Mesendoderm (in vitro differentiated cells): ENCODE measurements around the gene RAB44.

ENCODE experiments used
- DNase-seq: peaks from one replicate; pipeline ENCODE4 v3.0.0; 2013
- H2AK5ac ChIP-seq: 2 replicates; pipeline ENCODE4 v1.6.1; 2013; ENCODE audit warnings: low read length, inconsistent platforms
- H2BK120ac ChIP-seq: 2 replicates; pipeline ENCODE4 v1.6.1; 2013; ENCODE audit warnings: low read depth, mild to moderate bottlenecking, low read length, moderate library complexity, mixed read lengths
- H2BK15ac ChIP-seq: replicated peaks from 2 replicates; pipeline ENCODE4 v1.6.1; 2013; ENCODE audit warnings: low read depth, mild to moderate bottlenecking, moderate library complexity
- H2BK5ac ChIP-seq: 2 replicates; pipeline ENCODE4 v1.6.1; 2013; ENCODE audit warnings: low read length, inconsistent platforms
- H3K18ac ChIP-seq: 2 replicates; pipeline ENCODE4 v1.6.1; 2013; ENCODE audit warnings: mild to moderate bottlenecking, low read length, mixed read lengths
- H3K23ac ChIP-seq: one replicate; pipeline ENCODE4 v1.6.1; 2013; ENCODE audit warnings: low read length
- H3K27ac ChIP-seq: 2 replicates; pipeline ENCODE4 v1.5.1; 2013; ENCODE audit warnings: low read depth, mild to moderate bottlenecking, inconsistent platforms, low read length, moderate library complexity
- H3K27me3 ChIP-seq: 2 replicates; pipeline ENCODE4 v1.6.1; 2013; ENCODE audit warnings: low read length, control low read depth, mild to moderate bottlenecking, inconsistent platforms; ENCODE audit not compliant: insufficient read depth, poor library complexity
- H3K36me3 ChIP-seq: 2 replicates; pipeline ENCODE4 v1.6.1; 2013; ENCODE audit warnings: low read length, inconsistent platforms; ENCODE audit not compliant: control insufficient read depth, insufficient read depth
- H3K4ac ChIP-seq: one replicate; pipeline ENCODE4 v1.6.1; 2013; ENCODE audit warnings: low read depth, mild to moderate bottlenecking, low read length, moderate library complexity
- H3K4me1 ChIP-seq: 2 replicates; pipeline ENCODE4 v1.6.1; 2013; ENCODE audit warnings: low read depth, low read length, inconsistent platforms; ENCODE audit not compliant: control insufficient read depth
- H3K4me2 ChIP-seq: 2 replicates; pipeline ENCODE4 v1.6.1; 2013; ENCODE audit warnings: low read length
- H3K4me3 ChIP-seq: 2 replicates; pipeline ENCODE4 v1.5.1; 2013; ENCODE audit warnings: mild to moderate bottlenecking, low read length
- H3K56ac ChIP-seq: one replicate; pipeline ENCODE4 v1.6.1; 2013; ENCODE audit warnings: low read length
- H3K79me1 ChIP-seq: 2 replicates; pipeline ENCODE4 v1.6.1; 2013; ENCODE audit warnings: low read length, inconsistent platforms
- H3K79me2 ChIP-seq: 2 replicates; pipeline ENCODE4 v1.6.1; 2013; ENCODE audit warnings: mild to moderate bottlenecking, low read length; ENCODE audit not compliant: control insufficient read depth, insufficient read depth
- H3K9ac ChIP-seq: 2 replicates; pipeline ENCODE4 v1.6.1; 2013; ENCODE audit warnings: low read length, inconsistent platforms
- H4K5ac ChIP-seq: one replicate; pipeline ENCODE4 v1.6.1; 2013; ENCODE audit warnings: low read length
- H4K8ac ChIP-seq: one replicate; pipeline ENCODE4 v1.6.1; 2013; ENCODE audit warnings: low read depth, mild to moderate bottlenecking, control low read depth, low read length, moderate library complexity
- WGBS: extraction: QIAGEN DNeasy Blood & Tissue Kit; methylation state at CpG from one replicate; pipeline ENCODE4 v1.1.7; 2013; ENCODE audit warnings: low lambda C conversion rate, missing lambda C conversion rate; ENCODE audit not compliant: insufficient coverage; ENCODE audit errors: extremely low coverage; 5-methylcytosine and 5-hydroxymethylcytosine counted together

Gene RAB44

GRCh38 chr6:36688063-36688738 lies 9.4 kb upstream of the RAB44 start:
- Histone ChIP-seq H3K4me1 (no peaks in the 10 kb centered on the region), H3K23ac (no peak overlapping the region), H2BK5ac (no peak overlapping the region), H3K4ac (no peak overlapping the region), H3K79me1 (no peaks in the 10 kb centered on the region), H3K56ac (no peak overlapping the region), H2BK15ac (no peak overlapping the region), H3K27me3 (no peaks in the 10 kb centered on the region), H3K18ac (no peak overlapping the region), H4K5ac (no peak overlapping the region), H3K9ac (no peak overlapping the region), H3K27ac (no peak overlapping the region), H3K4me2 (no peak overlapping the region), H3K79me2 (no peaks in the 10 kb centered on the region), H3K36me3 (no peaks in the 10 kb centered on the region), H3K4me3 (no peak overlapping the region), H4K8ac (no peak overlapping the region), H2BK120ac (no peak overlapping the region), H2AK5ac (no peak overlapping the region)
- DNase-seq, result no peak
- WGBS, result no CpG with 5 or more reads among the region's 6 CpGs

GRCh38 chr6:36688739-36689075 lies 8.9 kb upstream of the RAB44 start:
- Histone ChIP-seq H3K56ac (no peak overlapping the region), H3K23ac (no peak overlapping the region)
- no CpG with 5 or more reads among the region's 5 CpGs for WGBS

GRCh38 chr6:36691011-36691410 lies 6.6 kb upstream of the RAB44 start:
- no peak overlapping the region for H4K5ac ChIP-seq
- WGBS, result no CpG with 5 or more reads among the region's 4 CpGs
- no peak overlapping the region for H2AK5ac ChIP-seq
- no peak overlapping the region for H3K56ac ChIP-seq
- no peak overlapping the region for H3K4me3 ChIP-seq
- no peak overlapping the region for H3K9ac ChIP-seq
- H3K18ac ChIP-seq, result no peak overlapping the region
- no peaks in the 10 kb centered on the region for H3K79me2 ChIP-seq
- no peak overlapping the region for H3K4me2 ChIP-seq
- H3K79me1 ChIP-seq, result no peaks in the 10 kb centered on the region
- H3K4ac ChIP-seq, result no peak overlapping the region
- no peak overlapping the region for H4K8ac ChIP-seq
- H3K4me1 ChIP-seq, result no peaks in the 10 kb centered on the region
- H2BK5ac ChIP-seq, result no peak overlapping the region
- H2BK120ac ChIP-seq, result no peak overlapping the region
- H3K27me3 ChIP-seq, result no peaks in the 10 kb centered on the region
- no peak overlapping the region for H3K27ac ChIP-seq
- H3K23ac ChIP-seq, result no peak overlapping the region
- DNase-seq, result no peak
- H3K36me3 ChIP-seq, result no peaks in the 10 kb centered on the region
- no peak overlapping the region for H2BK15ac ChIP-seq

More at GRCh38 chr6:36688739-36689075, 8.9 kb upstream of the RAB44 start:
- Histone ChIP-seq H2BK15ac (no peak overlapping the region), H3K4me2 (no peak overlapping the region), H4K8ac (no peak overlapping the region), H2AK5ac (no peak overlapping the region), H3K27me3 (no peaks in the 10 kb centered on the region), H3K79me2 (no peaks in the 10 kb centered on the region), H2BK5ac (no peak overlapping the region), H3K4me1 (no peaks in the 10 kb centered on the region), H4K5ac (no peak overlapping the region), H3K27ac (no peak overlapping the region), H3K9ac (no peak overlapping the region), H2BK120ac (no peak overlapping the region), H3K79me1 (no peaks in the 10 kb centered on the region), H3K18ac (no peak overlapping the region), H3K4ac (no peak overlapping the region), H3K4me3 (no peak overlapping the region), H3K36me3 (no peaks in the 10 kb centered on the region)
- DNase-seq, result no peak

- Histone ChIP-seq H3K27me3 (no peaks in the 10 kb centered on the region), H2AK5ac (no peak overlapping the region), H4K8ac (no peak overlapping the region), H3K79me1 (no peaks in the 10 kb centered on the region), H3K4me2 (no peak overlapping the region), H3K4me3 (no peak overlapping the region), H3K36me3 (no peaks in the 10 kb centered on the region), H3K27ac (no peak overlapping the region), H3K56ac (no peak overlapping the region), H4K5ac (no peak overlapping the region), H3K4me1 (no peaks in the 10 kb centered on the region), H3K79me2 (no peaks in the 10 kb centered on the region), H3K9ac (no peak overlapping the region), H2BK120ac (no peak overlapping the region), H3K4ac (no peak overlapping the region), H3K18ac (no peak overlapping the region), H3K23ac (no peak overlapping the region), H2BK15ac (no peak overlapping the region), H2BK5ac (no peak overlapping the region)
- DNase-seq, result no peak
- no CpG with 5 or more reads among the region's 2 CpGs for WGBS
Measured at GRCh38 chr6:36691612-36692011, 6.0 kb upstream of the RAB44 start.

GRCh38 chr6:36692220-36692619 lies 5.4 kb upstream of the RAB44 start:
- Histone ChIP-seq H3K27me3 (no peaks in the 10 kb centered on the region), H2AK5ac (no peak overlapping the region), H2BK15ac (no peak overlapping the region), H3K18ac (no peak overlapping the region), H3K79me2 (no peaks in the 10 kb centered on the region), H3K4me1 (no peaks in the 10 kb centered on the region), H3K9ac (no peak overlapping the region), H2BK5ac (no peak overlapping the region), H3K4me3 (no peak overlapping the region), H3K23ac (no peak overlapping the region), H3K36me3 (no peaks in the 10 kb centered on the region), H3K79me1 (no peaks in the 10 kb centered on the region), H4K5ac (no peak overlapping the region), H4K8ac (no peak overlapping the region), H3K4ac (no peak overlapping the region), H2BK120ac (no peak overlapping the region), H3K56ac (no peak overlapping the region), H3K27ac (no peak overlapping the region), H3K4me2 (no peak overlapping the region)
- no peak for DNase-seq
- WGBS, result no CpG with 5 or more reads among the region's 3 CpGs
